Glomerular visceral epithelial cell (primary cell): ENCODE data around the gene RNPEP.
A peak's percentile ranks its signal among the peaks of the same experiment; 100 is the strongest.
"Not testable (repeated sequence)": the region's sequence is repeated elsewhere in the genome, so short reads cannot be mapped to it uniquely, and the experiment has no call there.

ENCODE experiments used
- DNase-seq: peaks from one replicate; pipeline ENCODE4 v3.0.0-alpha.2; 2016; ENCODE audit errors: extremely low spot score

The RNPEP gene

GRCh38 chr1:202036595-202037387 lies 54.3 kb downstream of the RNPEP start:
- DNase-seq, result no peak

GRCh38 chr1:202037706-202038296 lies 55.4 kb downstream of the RNPEP start:
- peak; percentile 61 for DNase-seq

DNA sequence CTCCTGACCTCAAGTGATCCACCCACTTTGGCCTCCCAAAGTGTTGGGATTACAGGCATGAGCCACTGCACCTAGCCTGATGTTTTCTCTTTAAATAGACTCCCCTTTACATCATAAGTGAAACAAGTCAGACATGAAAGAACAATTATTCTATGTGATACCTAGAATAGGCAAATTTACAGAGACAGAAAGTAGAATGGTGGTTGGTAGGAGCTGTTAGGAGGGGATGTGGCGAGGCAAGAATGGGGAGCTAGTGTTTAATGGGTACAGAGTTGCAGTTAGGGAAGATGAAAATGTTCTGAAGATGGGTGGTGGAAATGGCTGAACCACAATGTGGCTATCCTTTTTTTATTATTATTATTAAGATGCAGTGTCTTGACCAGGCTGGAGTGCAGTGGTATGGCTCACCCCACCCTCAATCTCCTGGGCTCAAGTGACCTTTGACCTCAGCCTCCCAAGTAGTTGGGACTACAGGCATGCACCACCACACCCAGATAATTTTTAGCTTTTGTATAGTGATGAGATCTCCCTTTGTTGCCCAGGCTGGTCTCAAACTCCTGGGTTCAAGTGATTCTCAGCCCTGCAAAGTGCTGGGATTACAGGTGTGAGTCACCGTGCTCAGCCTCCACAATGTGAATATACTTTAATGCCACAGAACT lies 56.4 kb downstream of the RNPEP start:
- no peak for DNase-seq

- DNase-seq, result no peak
These were observed 63.3 kb downstream of the RNPEP start for GRCh38 chr1:202045705-202046104.

GRCh38 chr1:202046227-202046626 lies 63.8 kb downstream of the RNPEP start:
- DNase-seq, result no peak

GRCh38 chr1:202046748-202047708 lies 64.6 kb downstream of the RNPEP start:
- DNase-seq, result no peak

DNA sequence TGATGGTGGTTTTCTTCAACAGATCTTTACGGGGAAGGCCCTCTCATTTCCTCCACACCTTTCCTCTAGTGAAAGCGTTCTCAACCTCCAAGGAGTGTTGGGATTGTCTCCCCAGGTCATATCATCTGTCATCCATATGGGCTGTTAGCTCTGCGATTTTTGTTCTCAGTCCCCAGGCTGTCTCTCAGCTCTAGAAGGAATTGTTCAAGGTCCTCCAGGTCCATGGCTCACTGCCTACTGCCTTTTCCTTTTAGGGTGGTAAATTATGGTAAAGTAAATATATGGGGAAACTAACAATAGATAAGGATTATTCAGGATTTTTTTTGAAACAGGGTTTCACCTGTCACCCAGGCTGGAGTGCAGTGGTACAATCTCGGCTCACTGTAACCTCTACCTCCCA lies 65.5 kb downstream of the RNPEP start:
- DNase-seq, result no peak

GRCh38 chr1:202049129-202049528 lies 66.7 kb downstream of the RNPEP start:
- DNase-seq, result no peak

DNA sequence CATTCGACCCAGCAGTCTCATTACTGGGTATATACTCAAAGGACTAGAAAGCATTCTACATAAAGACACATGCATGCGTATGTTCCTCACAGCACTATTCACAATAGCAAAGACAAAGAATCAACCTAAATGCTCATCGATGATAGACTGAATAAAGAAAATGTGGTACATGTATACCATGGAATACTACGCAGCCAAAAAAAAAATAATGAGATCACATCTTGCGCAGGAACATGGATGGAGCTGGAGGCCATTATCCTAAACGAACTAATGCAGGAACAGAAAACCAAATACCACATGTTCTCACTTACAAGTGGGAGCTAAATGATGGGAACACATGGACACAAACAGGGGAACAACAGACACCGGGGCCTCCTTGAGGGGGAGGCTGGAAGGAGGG lies 71.6 kb downstream of the RNPEP start:
- DNase-seq, result no peak

GRCh38 chr1:202054673-202055072 lies 72.2 kb downstream of the RNPEP start:
- DNase-seq, result not testable (repeated sequence)
